Stomach (tissue), 9 donors: ENCODE measurements around the gene LYZ. TPM values are rescaled to one million over a fixed set of nuclear protein-coding genes. Genes with fewer than 3 reads are reported as not detected.

Experiments
- DNase-seq, 2 donors: peaks; one replicate each; pipeline versions ENCODE4 v3.0.0 to v3.0.0-alpha.2; 2013 to 2019
- H3K27ac ChIP-seq, 5 donors: fragments of 200-600 bp in 4 of 5; sonication (generic) in 4 of 5; one replicate each; pipeline ENCODE4 v1.5.1; 2013 to 2019; ENCODE audit warnings: mild to moderate bottlenecking in 1 of 5, moderate library complexity in 1 of 5
- H3K27me3 ChIP-seq, 3 donors: fragments of 200-600 bp; sonication (generic); one replicate each; pipeline ENCODE4 v1.5.1; 2017 to 2019; ENCODE audit warnings: mixed run types in 1 of 3
- H3K36me3 ChIP-seq, 4 donors: fragments of 200-600 bp; sonication (generic); 1 replicate in 3 of 4; 2 replicates in 1 of 4; pipeline ENCODE4 v1.5.1; 2016 to 2019
- H3K4me1 ChIP-seq, 4 donors: fragments of 200-600 bp; sonication (generic); one replicate each; pipeline ENCODE4 v1.5.1; 2016 to 2019
- H3K4me3 ChIP-seq, 4 donors: fragments of 200-600 bp; sonication (generic) in 3 of 4; one replicate each; pipeline ENCODE4 v1.5.1; 2016 to 2019; ENCODE audit warnings: mild to moderate bottlenecking in 1 of 4
- H3K9me3 ChIP-seq, 4 donors: fragments of 200-600 bp; sonication (generic); one replicate each; pipeline ENCODE4 v1.5.1; 2016 to 2019
- CTCF ChIP-seq, 7 experiments: fragments of 450-650 bp in 4 of 7; fragments of 200-600 bp in 3 of 7; sonication (generic) in 3 of 7; IDR thresholded peaks; one replicate each; pipeline ENCODE4 v1.5.1; 2016 to 2019; ENCODE audit warnings: antibody characterized with exemption in 7 of 7, control low read depth in 2 of 7, mild to moderate bottlenecking in 1 of 7
- EP300 ChIP-seq: sonication (generic); formaldehyde crosslinking; IDR thresholded peaks from one replicate; pipeline ENCODE4 v1.6.1; 2017; ENCODE audit warnings: antibody characterized with exemption
- POLR2A ChIP-seq, 4 donors: fragments of 450-650 bp; IDR thresholded peaks; one replicate each; pipeline ENCODE4 v1.6.1; 2016; ENCODE audit warnings: antibody characterized with exemption in 4 of 4, control low read depth in 2 of 4, mild to moderate bottlenecking in 1 of 4, moderate library complexity in 1 of 4
- POLR2AphosphoS5 ChIP-seq, 3 donors: sonication (generic); formaldehyde crosslinking; IDR thresholded peaks; one replicate each; pipeline ENCODE4 v1.6.1; 2016; ENCODE audit warnings: antibody characterized with exemption in 3 of 3
- WGBS, 5 donors: extraction: QIAGEN DNeasy Blood & Tissue Kit in 3 of 5; methylation state at CpG; one replicate each; pipeline versions ENCODE4 v1.1.5 to v1.1.7; 2013 to 2018; 5-methylcytosine and 5-hydroxymethylcytosine counted together
- intact Hi-C: fragments of 100-400 bp; cut with DNase I; formaldehyde crosslinking; loops from one replicate; pipeline ENCODE4 v1.15.1; 2023; ENCODE audit warnings: low total_unique reads
- polyA plus RNA-seq, 3 donors: library from polyadenylated mRNA; stranded (reverse); fragments of 200-250 nt; gene quantifications; one replicate each; pipeline ENCODE4 v1.2.3, GENCODE V29; 2013
- total RNA-seq, 5 donors: library from RNA; depleted of rRNA; stranded (reverse); fragments of >200 nt; gene quantifications; one replicate each; pipeline versions ENCODE4 v1.1.0 to v1.2.3, GENCODE V29; 2014 to 2016
- donor health status: healthy with polysubstance abuse.
- donor health status: Bipolar disorder and iron deficiency.
- donor health status: healthy.

Gene LYZ
- total and polyA plus RNA-seq, 8 donors, result 24.0 to 2,662 (median 340) TPM

- 8 to 18% (median 12%) methylated on average over 7 of the region's 7 CpGs for WGBS, 5 donors
- intact Hi-C loops, result no loop called here
- TF ChIP-seq CTCF (IDR thresholded peaks at IDR 0.05), result no peak
- TF ChIP-seq EP300, result no peak
- no peak for TF ChIP-seq POLR2AphosphoS5 (IDR thresholded peaks at IDR 0.05)
- no peak for TF ChIP-seq POLR2A (IDR thresholded peaks at IDR 0.05)
- peak overlapping the region; percentile 80 to 95 (median 84) for H3K27ac ChIP-seq
- no peaks in the 10 kb centered on the region for H3K9me3 ChIP-seq
- peaks cover 3 to 38% (median 21%) of the 10 kb centered on the region in 4 donors for H3K4me1 ChIP-seq
- peak in 1 of 2 donors; percentile 53 for DNase-seq
- H3K27me3 ChIP-seq, result no peaks in the 10 kb centered on the region
- no peaks in the 10 kb centered on the region for H3K36me3 ChIP-seq
- H3K4me3 ChIP-seq, result peak overlapping the region; percentile 41 to 50 (median 46)
Observed at GRCh38 chr12:69331519-69331908, 16.7 kb upstream of the LYZ start.

- TF ChIP-seq EP300, result no peak
- TF ChIP-seq POLR2AphosphoS5 (IDR thresholded peaks at IDR 0.05), result no peak
- TF ChIP-seq CTCF (IDR thresholded peaks at IDR 0.05), result no peak
- TF ChIP-seq POLR2A (IDR thresholded peaks at IDR 0.05), result no peak
- peak overlapping the region; percentile 41 to 50 (median 46) for H3K4me3 ChIP-seq
- intact Hi-C loops, result no loop called here
- H3K4me1 ChIP-seq, result peaks cover 5 to 41% (median 24%) of the 10 kb centered on the region in 4 donors
- H3K27me3 ChIP-seq, result no peaks in the 10 kb centered on the region
- H3K9me3 ChIP-seq, result no peaks in the 10 kb centered on the region
- no peaks in the 10 kb centered on the region for H3K36me3 ChIP-seq
- peak in 1 of 2 donors; percentile 32 for DNase-seq
- 18 to 43% (median 31%) methylated on average over 20 of the region's 20 CpGs for WGBS, 5 donors
- H3K27ac ChIP-seq, result peak overlapping the region; percentile 80 to 95 (median 84)
Observed at GRCh38 chr12:69331909-69332684, 16.1 kb upstream of the LYZ start.

- DNase-seq, result peak; percentile 65 to 70
- H3K27ac ChIP-seq, result peak overlapping the region; percentile 80 to 95 (median 84)
- intact Hi-C loops, result no loop called here
- WGBS, 5 donors, result 37 to 52% (median 47%) methylated on average over 6 of the region's 6 CpGs
- no peaks in the 10 kb centered on the region for H3K9me3 ChIP-seq
- H3K27me3 ChIP-seq, result no peaks in the 10 kb centered on the region
- H3K36me3 ChIP-seq, result no peaks in the 10 kb centered on the region
- H3K4me3 ChIP-seq, result peak overlapping the region in 1 of 4 donors; percentile 49
- TF ChIP-seq POLR2AphosphoS5 (IDR thresholded peaks at IDR 0.05), result no peak
- TF ChIP-seq EP300, result no peak
- TF ChIP-seq CTCF (IDR thresholded peaks at IDR 0.05), result no peak
- no peak for TF ChIP-seq POLR2A (IDR thresholded peaks at IDR 0.05)
- H3K4me1 ChIP-seq, result peaks cover 13 to 49% (median 28%) of the 10 kb centered on the region in 4 donors
Observed at GRCh38 chr12:69332815-69333358, 15.3 kb upstream of the LYZ start.

- no peak for TF ChIP-seq EP300
- TF ChIP-seq POLR2A (IDR thresholded peaks at IDR 0.05), result no peak
- no peak for TF ChIP-seq CTCF (IDR thresholded peaks at IDR 0.05)
- no peak for TF ChIP-seq POLR2AphosphoS5 (IDR thresholded peaks at IDR 0.05)
- intact Hi-C loops, result no loop called here
- Histone ChIP-seq H3K4me1 (peaks cover 13 to 62% (median 32%) of the 10 kb centered on the region in 4 donors), H3K36me3 (no peaks in the 10 kb centered on the region), H3K27me3 (no peaks in the 10 kb centered on the region), H3K27ac (peak overlapping the region in 2 of 5 donors; percentile 82 to 89), H3K9me3 (no peaks in the 10 kb centered on the region), H3K4me3 (no peak overlapping the region)
- DNase-seq, result no peak
Observed at GRCh38 chr12:69334158-69334557, 14.0 kb upstream of the LYZ start.
